Rectal smooth muscle tissue (tissue), 1 donor: ENCODE measurements around the gene SLC39A7.

Experiments used
- H3K27ac ChIP-seq: one replicate; pipeline ENCODE4 v1.7.0; 2013; ENCODE audit warnings: low read depth, low read length, inconsistent platforms
- H3K27me3 ChIP-seq: one replicate; pipeline ENCODE4 v1.7.0; 2013; ENCODE audit warnings: low read length; ENCODE audit not compliant: control insufficient read depth, insufficient read depth
- H3K36me3 ChIP-seq: one replicate; pipeline ENCODE4 v1.7.0; 2013; ENCODE audit warnings: low read length; ENCODE audit not compliant: control insufficient read depth, insufficient read depth
- H3K4me1 ChIP-seq: one replicate; pipeline ENCODE4 v1.7.0; 2013; ENCODE audit warnings: low read length; ENCODE audit not compliant: control insufficient read depth, insufficient read depth
- H3K4me3 ChIP-seq: one replicate; pipeline ENCODE4 v1.7.0; 2013; ENCODE audit warnings: low read length
- H3K9ac ChIP-seq: one replicate; pipeline ENCODE4 v1.7.0; 2013; ENCODE audit warnings: low read length

The SLC39A7 gene

GRCh38 chr6:33197431-33198048 is 3.1 kb upstream of the SLC39A7 start:
- H3K27ac ChIP-seq = no peak overlapping the region
- H3K4me1 ChIP-seq = peaks cover 14% of the 10 kb centered on the region
- H3K9ac ChIP-seq = no peak overlapping the region

GRCh38 chr6:33198159-33198852 is 2.4 kb upstream of the SLC39A7 start:
- Histone ChIP-seq H3K27me3 (no peaks in the 10 kb centered on the region), H3K4me1 (peaks cover 15% of the 10 kb centered on the region), H3K27ac (no peak overlapping the region), H3K4me3 (no peak overlapping the region), H3K36me3 (peaks cover 37% of the 10 kb centered on the region), H3K9ac (no peak overlapping the region)

More at GRCh38 chr6:33197431-33198048, 3.1 kb upstream of the SLC39A7 start:
- Histone ChIP-seq H3K36me3 (peaks cover 33% of the 10 kb centered on the region), H3K27me3 (peaks cover 1% of the 10 kb centered on the region), H3K4me3 (no peak overlapping the region)

GRCh38 chr6:33198853-33199436 is 1.7 kb upstream of the SLC39A7 start:
- H3K4me3 ChIP-seq = peak overlapping the region; percentile 91
- H3K27me3 ChIP-seq = no peaks in the 10 kb centered on the region
- no peak overlapping the region for H3K27ac ChIP-seq
- H3K4me1 ChIP-seq = peaks cover 17% of the 10 kb centered on the region
- no peak overlapping the region for H3K9ac ChIP-seq
- peaks cover 43% of the 10 kb centered on the region for H3K36me3 ChIP-seq

- Histone ChIP-seq H3K27me3 (no peaks in the 10 kb centered on the region), H3K9ac (peak overlapping the region; percentile 99), H3K36me3 (peaks cover 39% of the 10 kb centered on the region), H3K4me1 (peaks cover 19% of the 10 kb centered on the region), H3K27ac (peak overlapping the region; percentile 99), H3K4me3 (peak overlapping the region; percentile 91)
These were observed 914 bp upstream of the SLC39A7 start for GRCh38 chr6:33199687-33200218.

GRCh38 chr6:33201147-33201545 is 479 bp downstream of the SLC39A7 start:
- Histone ChIP-seq H3K27ac (peak overlapping the region; percentile 99), H3K9ac (peak overlapping the region; percentile 74), H3K27me3 (no peaks in the 10 kb centered on the region), H3K4me3 (peak overlapping the region; percentile 91), H3K36me3 (peaks cover 29% of the 10 kb centered on the region), H3K4me1 (peaks cover 19% of the 10 kb centered on the region)

GRCh38 chr6:33201935-33202334 is 1.3 kb downstream of the SLC39A7 start:
- Histone ChIP-seq H3K4me3 (peak overlapping the region; percentile 91), H3K9ac (no peak overlapping the region), H3K27ac (no peak overlapping the region), H3K27me3 (no peaks in the 10 kb centered on the region), H3K4me1 (peaks cover 19% of the 10 kb centered on the region), H3K36me3 (peaks cover 22% of the 10 kb centered on the region)

- Histone ChIP-seq H3K4me3 (no peak overlapping the region), H3K27me3 (no peaks in the 10 kb centered on the region), H3K36me3 (peaks cover 16% of the 10 kb centered on the region), H3K27ac (no peak overlapping the region), H3K4me1 (peaks cover 22% of the 10 kb centered on the region), H3K9ac (no peak overlapping the region)
These were observed 2.1 kb downstream of the SLC39A7 start for GRCh38 chr6:33202799-33203198.

- Histone ChIP-seq H3K4me1 (peaks cover 22% of the 10 kb centered on the region), H3K9ac (no peak overlapping the region), H3K27ac (no peak overlapping the region), H3K27me3 (no peaks in the 10 kb centered on the region), H3K4me3 (peak overlapping the region; percentile 92), H3K36me3 (peaks cover 16% of the 10 kb centered on the region)
These were observed 2.9 kb downstream of the SLC39A7 start for GRCh38 chr6:33203443-33204164.

GRCh38 chr6:33204165-33204414 is 3.4 kb downstream of the SLC39A7 start:
- H3K27me3 ChIP-seq = no peaks in the 10 kb centered on the region
- peaks cover 16% of the 10 kb centered on the region for H3K36me3 ChIP-seq
- peak overlapping the region; percentile 92 for H3K4me3 ChIP-seq
- H3K27ac ChIP-seq = no peak overlapping the region
- H3K4me1 ChIP-seq = peaks cover 22% of the 10 kb centered on the region
- H3K9ac ChIP-seq = no peak overlapping the region

GRCh38 chr6:33204415-33205190 is 3.9 kb downstream of the SLC39A7 start, which contains the start of gene HSD17B8:
Gene HSD17B8, plus strand, starts transcription at chr6:33204655. Its CDS starts 14 bp downstream, at chr6:33204669.
- Histone ChIP-seq H3K4me3 (peak within 1 kb of the TSS; percentile 92), H3K27ac (peak within 1 kb of the TSS; percentile 61), H3K9ac (peak within 1 kb of the TSS; percentile 58), H3K36me3 (peaks cover 16% of the 10 kb centered on the region), H3K4me1 (peaks cover 22% of the 10 kb centered on the region), H3K27me3 (no peaks in the 10 kb centered on the region)

GRCh38 chr6:33205191-33206026 is 4.7 kb downstream of the SLC39A7 start:
- H3K9ac ChIP-seq = no peak overlapping the region
- H3K36me3 ChIP-seq = peaks cover 18% of the 10 kb centered on the region
- peak overlapping the region; percentile 92 for H3K4me3 ChIP-seq
- peaks cover 22% of the 10 kb centered on the region for H3K4me1 ChIP-seq
- no peaks in the 10 kb centered on the region for H3K27me3 ChIP-seq
- H3K27ac ChIP-seq = no peak overlapping the region
